ENCODE data around the gene ADGRL2. TPM values are rescaled to one million over a fixed set of nuclear protein-coding genes. Genes with fewer than 3 reads are reported as not detected.
"Not testable (repeated sequence)": the region's sequence is repeated elsewhere in the genome, so short reads cannot be mapped to it uniquely, and the experiment has no call there.

The ADGRL2 gene
- total RNA-seq, 1 experiment from 2014 or later, result 94.0 TPM

GRCh38 chr1:81848880-81849682, 48.3 kb downstream of the ADGRL2 start:
- DNase-seq, result peak; percentile 3
- Histone ChIP-seq H3K36me3 (replicated peaks; ENCODE audit: control insufficient read depth, insufficient read depth, low read length) (no peaks in the 10 kb centered on the region), H3K27me3 (ENCODE audit: control insufficient read depth, insufficient read depth, low read length) (no peaks in the 10 kb centered on the region), H3K4me3 (ENCODE audit: insufficient read depth, low read depth, low read length) (no peak overlapping the region)

- no peak overlapping the region for H3K4me3 ChIP-seq (ENCODE audit: insufficient read depth, low read depth, low read length)
- no peaks in the 10 kb centered on the region for H3K36me3 ChIP-seq (replicated peaks; ENCODE audit: control insufficient read depth, insufficient read depth, low read length)
- no peak for DNase-seq
- H3K27me3 ChIP-seq (ENCODE audit: control insufficient read depth, insufficient read depth, low read length), result no peaks in the 10 kb centered on the region
These were observed 49.3 kb downstream of the ADGRL2 start for GRCh38 chr1:81850031-81850430.

DNA sequence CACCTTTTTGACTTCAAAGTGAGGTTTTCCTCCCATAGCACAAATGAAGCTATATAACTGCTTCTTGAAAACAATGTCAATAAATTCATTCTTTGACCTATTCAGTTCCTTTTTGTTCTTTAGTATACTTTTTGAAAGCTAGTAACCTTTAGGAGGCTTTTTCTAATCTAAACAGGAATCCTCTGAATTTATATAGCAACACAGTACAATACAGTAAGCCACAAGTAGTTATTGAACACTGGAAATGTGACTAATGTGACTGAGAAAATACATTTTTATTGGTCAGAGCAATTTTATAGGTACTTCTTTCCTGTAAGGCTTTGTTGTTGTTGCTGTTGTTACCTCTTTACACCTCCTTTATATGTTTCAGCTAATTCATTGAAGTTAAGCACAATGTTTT, 49.8 kb downstream of the ADGRL2 start:
- H3K4me3 ChIP-seq (ENCODE audit: insufficient read depth, low read depth, low read length), result no peak overlapping the region
- no peak for DNase-seq

GRCh38 chr1:81851217-81851616, 50.5 kb downstream of the ADGRL2 start:
- DNase-seq, result no peak
- no peaks in the 10 kb centered on the region for H3K36me3 ChIP-seq (replicated peaks; ENCODE audit: control insufficient read depth, insufficient read depth, low read length)
- no peaks in the 10 kb centered on the region for H3K27me3 ChIP-seq (ENCODE audit: control insufficient read depth, insufficient read depth, low read length)
- no peak overlapping the region for H3K4me3 ChIP-seq (ENCODE audit: insufficient read depth, low read depth, low read length)

More for the DNA sequence above, 49.8 kb downstream of the ADGRL2 start:
- Histone ChIP-seq H3K27me3 (ENCODE audit: control insufficient read depth, insufficient read depth, low read length) (no peaks in the 10 kb centered on the region), H3K36me3 (replicated peaks; ENCODE audit: control insufficient read depth, insufficient read depth, low read length) (no peaks in the 10 kb centered on the region)

DNA sequence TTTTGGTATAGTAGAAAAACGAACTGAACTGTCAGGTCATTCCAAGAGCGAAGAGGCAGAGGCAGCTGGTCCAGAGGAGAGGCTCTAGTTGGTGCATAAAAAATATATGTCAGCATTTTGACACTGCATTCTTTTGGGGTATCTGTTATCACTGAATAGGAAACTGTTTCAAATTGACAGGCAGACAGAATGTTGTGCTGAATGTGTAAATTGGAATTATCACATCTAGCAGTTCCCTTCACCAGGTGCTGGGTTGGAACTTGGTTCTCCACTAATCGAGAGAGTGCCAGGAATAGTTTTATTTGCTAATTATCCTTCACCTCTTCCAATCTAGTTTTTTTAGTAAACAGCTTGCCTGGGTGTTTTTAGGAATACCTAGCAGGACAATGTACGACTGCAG, 52.2 kb downstream of the ADGRL2 start:
- no peaks in the 10 kb centered on the region for H3K27me3 ChIP-seq (ENCODE audit: control insufficient read depth, insufficient read depth, low read length)
- no peak for DNase-seq
- no peaks in the 10 kb centered on the region for H3K36me3 ChIP-seq (replicated peaks; ENCODE audit: control insufficient read depth, insufficient read depth, low read length)
- H3K4me3 ChIP-seq (ENCODE audit: insufficient read depth, low read depth, low read length), result no peak overlapping the region

DNA sequence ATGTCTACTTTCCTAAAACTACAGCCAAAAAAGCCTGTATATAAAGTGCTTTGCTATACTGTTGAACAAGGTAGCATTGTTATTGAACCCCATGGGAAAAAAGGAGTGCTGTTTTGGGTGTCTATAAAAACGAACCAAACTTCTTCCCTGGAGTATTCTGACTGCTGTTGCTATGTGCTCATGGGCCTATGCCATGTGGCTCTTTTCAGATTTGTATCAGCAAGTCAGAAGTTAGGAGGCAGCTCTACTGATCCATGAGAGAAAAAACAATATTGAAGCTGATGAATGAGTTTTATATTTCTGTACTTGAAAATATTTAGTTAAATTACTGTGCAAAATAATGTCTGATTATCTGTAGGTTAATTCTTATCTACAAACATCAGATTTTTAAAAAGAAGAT, 66.5 kb downstream of the ADGRL2 start:
- Histone ChIP-seq H3K27me3 (ENCODE audit: control insufficient read depth, insufficient read depth, low read length) (no peaks in the 10 kb centered on the region), H3K4me3 (ENCODE audit: insufficient read depth, low read depth, low read length) (no peak overlapping the region), H3K36me3 (replicated peaks; ENCODE audit: control insufficient read depth, insufficient read depth, low read length) (no peaks in the 10 kb centered on the region)
- DNase-seq, result no peak

DNA sequence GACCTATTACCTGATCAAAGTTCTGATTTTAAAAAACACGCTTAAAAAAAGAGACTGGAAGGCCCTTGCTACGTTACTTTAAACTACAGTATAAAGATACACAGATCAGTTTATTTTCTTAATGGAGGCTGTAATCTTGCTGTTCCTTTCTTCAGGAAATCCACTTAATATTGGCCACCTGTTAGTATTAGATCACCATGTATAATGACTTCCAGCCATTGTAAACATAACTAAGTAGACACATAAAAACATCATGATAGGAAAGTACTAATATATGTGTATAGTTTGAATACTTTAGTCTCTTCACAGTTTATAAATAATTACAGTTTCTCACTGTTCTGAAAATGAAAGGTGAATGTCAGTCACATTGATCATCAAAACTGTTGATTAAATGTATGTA, 68.6 kb downstream of the ADGRL2 start:
- H3K36me3 ChIP-seq (replicated peaks; ENCODE audit: control insufficient read depth, insufficient read depth, low read length), result no peaks in the 10 kb centered on the region
- no peak overlapping the region for H3K4me3 ChIP-seq (ENCODE audit: insufficient read depth, low read depth, low read length)
- DNase-seq, result no peak
- H3K27me3 ChIP-seq (ENCODE audit: control insufficient read depth, insufficient read depth, low read length), result no peaks in the 10 kb centered on the region

- H3K36me3 ChIP-seq (replicated peaks; ENCODE audit: control insufficient read depth, insufficient read depth, low read length); H3K27me3 ChIP-seq (ENCODE audit: control insufficient read depth, insufficient read depth, low read length); H3K4me3 ChIP-seq (ENCODE audit: insufficient read depth, low read depth, low read length); DNase-seq: not testable (repeated sequence)
These were observed 70.4 kb downstream of the ADGRL2 start for GRCh38 chr1:81871091-81871490.

GRCh38 chr1:81873946-81874345, 73.2 kb downstream of the ADGRL2 start:
- H3K27me3 ChIP-seq (ENCODE audit: control insufficient read depth, insufficient read depth, low read length), result no peaks in the 10 kb centered on the region
- no peak for DNase-seq

GRCh38 chr1:81874461-81874860, 73.7 kb downstream of the ADGRL2 start:
- no peaks in the 10 kb centered on the region for H3K27me3 ChIP-seq (ENCODE audit: control insufficient read depth, insufficient read depth, low read length)
- no peak overlapping the region for H3K4me3 ChIP-seq (ENCODE audit: insufficient read depth, low read depth, low read length)
- no peak for DNase-seq
- no peaks in the 10 kb centered on the region for H3K36me3 ChIP-seq (replicated peaks; ENCODE audit: control insufficient read depth, insufficient read depth, low read length)

More at GRCh38 chr1:81873946-81874345, 73.2 kb downstream of the ADGRL2 start:
- Histone ChIP-seq H3K4me3 (ENCODE audit: insufficient read depth, low read depth, low read length) (no peak overlapping the region), H3K36me3 (replicated peaks; ENCODE audit: control insufficient read depth, insufficient read depth, low read length) (no peaks in the 10 kb centered on the region)

DNA sequence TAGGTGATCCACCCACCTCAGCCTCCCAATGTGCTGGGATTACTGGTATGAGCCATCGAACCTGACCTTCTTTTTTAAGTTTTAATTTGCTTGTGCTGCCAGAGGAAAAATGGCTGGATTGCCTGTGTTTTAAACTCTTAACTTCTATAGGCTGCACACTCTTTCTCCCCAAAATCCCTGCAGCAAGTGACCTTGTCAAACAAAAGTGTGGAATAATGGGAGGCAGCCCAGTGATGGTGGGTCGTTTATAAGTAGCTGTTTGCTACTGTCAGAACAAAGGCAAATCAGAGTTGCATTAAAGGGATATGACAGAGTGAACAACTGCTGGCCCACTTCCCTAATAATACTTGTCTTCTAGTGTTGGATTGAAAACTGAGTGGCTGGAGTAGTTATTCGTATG, 74.2 kb downstream of the ADGRL2 start:
- Histone ChIP-seq H3K36me3 (replicated peaks; ENCODE audit: control insufficient read depth, insufficient read depth, low read length) (no peaks in the 10 kb centered on the region), H3K27me3 (ENCODE audit: control insufficient read depth, insufficient read depth, low read length) (no peaks in the 10 kb centered on the region), H3K4me3 (ENCODE audit: insufficient read depth, low read depth, low read length) (no peak overlapping the region)
- DNase-seq, result no peak

GRCh38 chr1:81876901-81877733, 76.4 kb downstream of the ADGRL2 start:
- Histone ChIP-seq H3K4me3 (ENCODE audit: insufficient read depth, low read depth, low read length) (no peak overlapping the region), H3K27me3 (ENCODE audit: control insufficient read depth, insufficient read depth, low read length) (no peaks in the 10 kb centered on the region), H3K36me3 (replicated peaks; ENCODE audit: control insufficient read depth, insufficient read depth, low read length) (no peaks in the 10 kb centered on the region)
- DNase-seq, result no peak

DNA sequence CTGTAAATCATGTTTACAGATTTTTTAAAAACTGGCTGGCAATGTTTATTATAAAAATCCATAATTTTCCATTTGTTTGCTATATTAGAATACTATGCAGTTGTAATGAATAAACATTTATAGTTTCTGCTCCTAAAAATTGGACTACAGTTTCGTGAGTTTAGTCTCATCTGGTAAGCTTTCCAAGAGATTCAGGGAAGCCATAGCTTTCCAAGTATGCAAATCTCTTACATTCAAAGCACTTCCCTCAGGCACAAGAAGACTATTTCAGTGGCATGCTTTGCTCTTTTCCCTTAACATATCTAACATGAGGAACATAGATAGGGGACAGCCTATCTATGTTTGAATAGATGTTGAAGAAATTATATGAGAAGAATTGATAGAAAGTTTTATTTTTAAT, 77.2 kb downstream of the ADGRL2 start:
- Histone ChIP-seq H3K36me3 (replicated peaks; ENCODE audit: control insufficient read depth, insufficient read depth, low read length) (no peaks in the 10 kb centered on the region), H3K27me3 (ENCODE audit: control insufficient read depth, insufficient read depth, low read length) (no peaks in the 10 kb centered on the region), H3K4me3 (ENCODE audit: insufficient read depth, low read depth, low read length) (no peak overlapping the region)
- DNase-seq, result no peak

DNA sequence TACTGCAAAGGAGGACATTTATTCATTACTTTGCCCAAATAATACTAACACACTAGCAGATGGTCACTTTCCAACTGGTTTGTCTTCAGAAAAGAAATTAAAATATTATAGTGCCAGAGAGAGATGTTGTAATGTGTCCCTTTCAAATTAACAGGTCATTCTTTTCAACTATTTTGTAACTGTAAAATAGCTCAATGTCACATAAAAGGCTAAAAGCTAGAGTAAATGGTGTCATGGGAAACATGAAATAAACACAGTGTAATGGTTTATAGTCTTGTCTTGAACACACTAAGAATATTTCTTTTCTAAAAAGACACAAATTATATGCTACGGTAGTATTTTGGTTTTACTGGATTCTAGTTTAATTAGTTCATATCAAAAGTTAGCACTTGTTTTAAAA, 77.8 kb downstream of the ADGRL2 start:
- H3K4me3 ChIP-seq (ENCODE audit: insufficient read depth, low read depth, low read length), result no peak overlapping the region
- no peaks in the 10 kb centered on the region for H3K36me3 ChIP-seq (replicated peaks; ENCODE audit: control insufficient read depth, insufficient read depth, low read length)
- no peaks in the 10 kb centered on the region for H3K27me3 ChIP-seq (ENCODE audit: control insufficient read depth, insufficient read depth, low read length)
- DNase-seq, result no peak

GRCh38 chr1:81880781-81881180, 80.0 kb downstream of the ADGRL2 start:
- Histone ChIP-seq H3K4me3 (ENCODE audit: insufficient read depth, low read depth, low read length) (no peak overlapping the region), H3K36me3 (replicated peaks; ENCODE audit: control insufficient read depth, insufficient read depth, low read length) (no peaks in the 10 kb centered on the region), H3K27me3 (ENCODE audit: control insufficient read depth, insufficient read depth, low read length) (no peaks in the 10 kb centered on the region)
- DNase-seq, result no peak
